Neural cell (in vitro differentiated cells): ENCODE data around the gene PTP4A2.
"Not testable (repeated sequence)": the region's sequence is repeated elsewhere in the genome, so short reads cannot be mapped to it uniquely, and the experiment has no call there.

Experiments used
- CTCF ChIP-seq: fragments of 450-650 bp; IDR thresholded peaks from 2 replicates; pipeline ENCODE4 v1.5.1; 2014; ENCODE audit warnings: antibody characterized with exemption, mild to moderate bottlenecking, moderate library complexity; ENCODE audit not compliant: poor library complexity, severe bottlenecking
- EZH2 ChIP-seq: fragments of 200-600, 300-800 bp; shearing (Covaris generic), sonication (generic); IDR thresholded peaks from 2 replicates; pipeline ENCODE4 v1.6.1; 2014; ENCODE audit warnings: antibody characterized with exemption, low read length, borderline replicate concordance, mild to moderate bottlenecking; ENCODE audit not compliant: insufficient read depth, poor library complexity, severe bottlenecking
- POLR2AphosphoS5 ChIP-seq: IDR thresholded peaks from 2 replicates; pipeline ENCODE4 v1.6.1; 2012
- TAF1 ChIP-seq: IDR thresholded peaks from 2 replicates; pipeline ENCODE4 v1.6.1; 2012; ENCODE audit warnings: low read depth

- TF ChIP-seq CTCF, TAF1, POLR2AphosphoS5, EZH2: not testable (repeated sequence)
Measured at GRCh38 chr1:31945677-31946076, 7.5 kb upstream of the PTP4A2 start.
